Measurements from ENCODE around the gene PLA2G6. TPM values are rescaled to one million over a fixed set of nuclear protein-coding genes. Genes with fewer than 3 reads are reported as not detected.

PLA2G6 gene
- total RNA-seq, 4 donors from 2014 or later, result 30.7 to 327 (median 72.3) TPM

DNA sequence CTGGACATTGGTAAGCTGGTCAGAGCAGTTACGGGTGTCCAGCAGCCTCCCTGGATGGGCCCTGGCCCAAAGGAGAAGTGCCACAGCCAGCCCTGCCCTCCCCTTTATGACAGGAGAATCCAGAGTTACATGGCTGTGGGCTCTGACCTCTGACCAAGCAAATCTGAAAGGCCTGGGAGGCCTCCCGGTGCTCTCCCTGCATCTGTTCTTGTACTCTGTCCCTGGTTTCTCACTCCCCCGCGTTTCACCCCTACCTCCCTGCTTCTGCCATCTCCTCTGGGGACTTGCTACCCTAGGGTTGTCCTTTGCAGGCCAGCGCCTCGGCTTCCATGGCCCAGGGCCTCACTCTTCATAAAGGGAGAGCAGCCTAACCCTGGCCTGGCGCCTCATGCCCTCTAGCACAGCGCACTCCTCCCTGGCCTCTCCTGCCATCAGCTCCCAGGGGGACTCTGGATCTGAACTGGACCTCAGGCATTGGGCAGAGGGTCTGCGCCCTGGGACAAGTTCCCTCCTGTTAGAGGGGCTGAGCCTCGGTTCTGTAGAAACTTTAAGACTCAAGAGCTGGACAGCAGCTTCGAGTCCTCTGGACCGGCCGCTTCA lies 113.8 kb downstream of the PLA2G6 start:
- no peak overlapping the region for H3K4me3 ChIP-seq
- H3K27me3 ChIP-seq, result no peaks in the 10 kb centered on the region
- WGBS, 2 donors (ENCODE audit: low coverage in 1 of 2), result 84 to 90% methylated on average over 6 to 13 of the region's 13 CpGs
- no peak for TF ChIP-seq EP300 (IDR thresholded peaks at IDR 0.05; ENCODE audit: low read depth)
- TF ChIP-seq, protein P1, sequence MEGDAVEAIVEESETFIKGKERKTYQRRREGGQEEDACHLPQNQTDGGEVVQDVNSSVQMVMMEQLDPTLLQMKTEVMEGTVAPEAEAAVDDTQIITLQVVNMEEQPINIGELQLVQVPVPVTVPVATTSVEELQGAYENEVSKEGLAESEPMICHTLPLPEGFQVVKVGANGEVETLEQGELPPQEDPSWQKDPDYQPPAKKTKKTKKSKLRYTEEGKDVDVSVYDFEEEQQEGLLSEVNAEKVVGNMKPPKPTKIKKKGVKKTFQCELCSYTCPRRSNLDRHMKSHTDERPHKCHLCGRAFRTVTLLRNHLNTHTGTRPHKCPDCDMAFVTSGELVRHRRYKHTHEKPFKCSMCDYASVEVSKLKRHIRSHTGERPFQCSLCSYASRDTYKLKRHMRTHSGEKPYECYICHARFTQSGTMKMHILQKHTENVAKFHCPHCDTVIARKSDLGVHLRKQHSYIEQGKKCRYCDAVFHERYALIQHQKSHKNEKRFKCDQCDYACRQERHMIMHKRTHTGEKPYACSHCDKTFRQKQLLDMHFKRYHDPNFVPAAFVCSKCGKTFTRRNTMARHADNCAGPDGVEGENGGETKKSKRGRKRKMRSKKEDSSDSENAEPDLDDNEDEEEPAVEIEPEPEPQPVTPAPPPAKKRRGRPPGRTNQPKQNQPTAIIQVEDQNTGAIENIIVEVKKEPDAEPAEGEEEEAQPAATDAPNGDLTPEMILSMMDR (IDR thresholded peaks at IDR 0.05), result no peak
- no peak for TF ChIP-seq POLR2AphosphoS5 (IDR thresholded peaks at IDR 0.05)
- TF ChIP-seq POLR2A (IDR thresholded peaks at IDR 0.05), result no peak
- peaks cover 0 to 23% (median 10%) of the 10 kb centered on the region in 4 donors for H3K36me3 ChIP-seq
- H3K27ac ChIP-seq, result no peak overlapping the region
- in situ Hi-C loops (cut with MboI; ENCODE audit: low pct_ligation_motif_present in 1 of 4, low pct_unique_long_range_greater_than_20kb in 1 of 4, low sequenced_read_pairs in 3 of 4), result loop anchor here in 1 of 4 donors (25.0 kb wide), 1 partner anchor 494 kb away; the partner anchor contains the start of gene DMC1
- DNase-seq, result no peak
- peaks cover 0 to 7% (median 2%) of the 10 kb centered on the region in 4 donors for H3K4me1 ChIP-seq
- no peaks in the 10 kb centered on the region for H3K9me3 ChIP-seq
- intact Hi-C loops (cut with DNase I; ENCODE audit: low total_unique reads), result no loop called here

DNA sequence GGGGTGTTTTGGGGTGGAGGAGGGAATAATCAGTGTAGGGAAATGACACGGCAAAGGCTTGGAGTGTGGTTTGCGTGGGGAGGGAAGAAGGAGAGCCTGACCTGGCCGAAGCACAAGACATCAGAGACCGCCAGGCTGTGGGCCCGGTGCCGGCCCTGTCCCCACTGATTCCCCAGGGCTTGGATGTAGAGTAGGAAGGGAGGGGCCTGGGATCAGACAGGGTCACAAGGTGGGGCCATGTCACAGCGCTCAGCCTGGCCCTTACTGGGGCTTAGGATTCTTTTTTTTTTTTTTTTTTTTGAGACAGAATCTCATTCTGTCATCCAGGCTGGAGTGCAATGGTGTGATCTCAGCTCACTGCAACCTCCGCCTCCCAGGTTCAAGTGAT lies 114.6 kb downstream of the PLA2G6 start:
- no peak overlapping the region for H3K27ac ChIP-seq
- TF ChIP-seq POLR2A (IDR thresholded peaks at IDR 0.05) (no peak), EP300 (IDR thresholded peaks at IDR 0.05; ENCODE audit: low read depth) (no peak), POLR2AphosphoS5 (IDR thresholded peaks at IDR 0.05) (no peak)
- TF ChIP-seq, protein P1 (IDR thresholded peaks at IDR 0.05), result no peak
- H3K9me3 ChIP-seq, result no peaks in the 10 kb centered on the region
- peaks cover 0 to 7% (median 2%) of the 10 kb centered on the region in 4 donors for H3K4me1 ChIP-seq
- in situ Hi-C loops (cut with MboI; ENCODE audit: low pct_ligation_motif_present in 1 of 4, low pct_unique_long_range_greater_than_20kb in 1 of 4, low sequenced_read_pairs in 3 of 4) (loop anchor here in 1 of 4 donors (25.0 kb wide), 1 partner anchor 495 kb away; the partner anchor contains the start of gene DMC1), intact Hi-C loops (cut with DNase I; ENCODE audit: low total_unique reads) (no loop called here)
- no peak overlapping the region for H3K4me3 ChIP-seq
- no peaks in the 10 kb centered on the region for H3K27me3 ChIP-seq
- H3K36me3 ChIP-seq, result peaks cover 0 to 20% (median 7%) of the 10 kb centered on the region in 4 donors
- 87 to 90% methylated on average over 3 to 8 of the region's 8 CpGs for WGBS, 2 donors (ENCODE audit: low coverage in 1 of 2)
- DNase-seq, result no peak

DNA sequence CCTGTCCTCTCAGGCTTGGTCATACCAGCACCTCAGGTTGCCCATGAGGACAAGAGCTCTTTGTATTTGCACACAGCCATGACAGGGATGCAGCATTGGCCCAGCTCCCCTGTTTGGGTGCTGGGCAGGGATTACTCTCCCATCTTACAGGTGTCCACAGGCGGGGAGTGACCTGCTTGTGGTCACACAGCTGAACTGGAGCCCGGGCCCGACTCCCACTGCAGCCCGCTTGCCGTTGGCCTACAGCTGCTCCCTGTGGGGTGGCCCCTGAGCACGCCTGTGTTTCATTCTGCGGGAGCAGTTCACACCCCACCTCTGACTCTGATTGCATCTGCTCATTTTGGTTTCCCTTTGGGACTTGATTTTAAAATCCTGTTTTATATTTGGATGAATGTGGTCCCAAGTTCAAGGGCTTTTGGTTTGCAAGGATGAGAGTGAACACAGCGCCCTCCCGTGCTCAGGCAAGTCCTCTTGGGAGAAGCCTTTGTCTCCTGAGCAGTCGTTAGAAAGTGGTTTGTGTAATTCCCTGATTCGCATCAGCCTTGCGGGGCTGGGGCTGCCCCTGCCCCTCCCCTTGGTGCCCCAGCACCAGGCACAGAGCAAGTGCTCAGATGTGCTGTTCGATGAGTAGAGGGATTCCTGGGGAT lies 115.1 kb downstream of the PLA2G6 start:
- WGBS, 2 donors (ENCODE audit: low coverage in 1 of 2), result 86% methylated on average over 13 of the region's 13 CpGs; no CpG with 5 or more reads in 1 of the 2 donors
- Histone ChIP-seq H3K4me1 (peaks cover 0 to 7% (median 2%) of the 10 kb centered on the region in 4 donors), H3K36me3 (peaks cover 0 to 15% (median 4%) of the 10 kb centered on the region in 4 donors), H3K4me3 (no peak overlapping the region), H3K9me3 (no peaks in the 10 kb centered on the region), H3K27me3 (no peaks in the 10 kb centered on the region), H3K27ac (no peak overlapping the region)
- in situ Hi-C loops (cut with MboI; ENCODE audit: low pct_ligation_motif_present in 1 of 4, low pct_unique_long_range_greater_than_20kb in 1 of 4, low sequenced_read_pairs in 3 of 4) (loop anchor here in 1 of 4 donors (25.0 kb wide), 1 partner anchor 496 kb away; the partner anchor contains the start of gene DMC1), intact Hi-C loops (cut with DNase I; ENCODE audit: low total_unique reads) (no loop called here)
- TF ChIP-seq, protein P1 (IDR thresholded peaks at IDR 0.05), result no peak
- TF ChIP-seq POLR2AphosphoS5 (IDR thresholded peaks at IDR 0.05) (no peak), EP300 (IDR thresholded peaks at IDR 0.05; ENCODE audit: low read depth) (no peak), POLR2A (IDR thresholded peaks at IDR 0.05) (no peak)
- no peak for DNase-seq

DNA sequence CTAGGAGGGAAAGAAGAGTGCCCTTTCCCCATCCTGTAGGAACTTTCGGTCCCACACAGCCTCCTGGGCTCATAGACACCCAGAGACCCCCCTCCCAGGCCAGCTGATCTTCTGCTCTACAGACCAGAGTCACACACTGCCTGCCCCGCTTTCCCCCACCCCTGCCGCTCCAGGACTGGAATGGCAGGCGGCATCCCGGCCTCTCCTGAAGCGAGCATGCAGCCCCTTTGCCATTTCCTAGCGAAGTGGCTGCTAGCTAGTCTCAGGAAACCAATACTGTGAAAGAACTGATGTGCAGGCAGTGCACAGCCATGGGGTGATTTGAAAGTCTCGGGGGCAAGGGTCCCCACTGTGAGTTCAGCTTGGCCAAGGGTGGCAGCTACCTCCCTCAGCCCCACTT lies 116.1 kb downstream of the PLA2G6 start:
- Histone ChIP-seq H3K4me1 (peaks cover 0 to 7% (median 2%) of the 10 kb centered on the region in 4 donors), H3K27ac (no peak overlapping the region), H3K4me3 (no peak overlapping the region), H3K9me3 (no peaks in the 10 kb centered on the region), H3K36me3 (peaks cover 0 to 15% (median 4%) of the 10 kb centered on the region in 4 donors), H3K27me3 (no peaks in the 10 kb centered on the region)
- DNase-seq, result no peak
- 94% methylated on average over 8 of the region's 8 CpGs; no CpG with 5 or more reads in 1 of the 2 donors for WGBS, 2 donors (ENCODE audit: low coverage in 1 of 2)
- TF ChIP-seq, protein P1 (IDR thresholded peaks at IDR 0.05), result no peak
- TF ChIP-seq EP300 (IDR thresholded peaks at IDR 0.05; ENCODE audit: low read depth) (no peak), POLR2AphosphoS5 (IDR thresholded peaks at IDR 0.05) (no peak), POLR2A (IDR thresholded peaks at IDR 0.05) (no peak)
- intact Hi-C loops (cut with DNase I; ENCODE audit: low total_unique reads), result no loop called here
- in situ Hi-C loops (cut with MboI; ENCODE audit: low pct_ligation_motif_present in 1 of 4, low pct_unique_long_range_greater_than_20kb in 1 of 4, low sequenced_read_pairs in 3 of 4), result loop anchor here in 1 of 4 donors (25.0 kb wide), 1 partner anchor 497 kb away; the partner anchor contains the start of gene DMC1
